B cell (primary cell): ENCODE measurements around the gene RABEP2. TPM values are rescaled to one million over a fixed set of nuclear protein-coding genes. Genes with fewer than 3 reads are reported as not detected.

ENCODE experiments used
- polyA plus RNA-seq: library from polyadenylated mRNA; depleted of rRNA; stranded (reverse); fragments of >200 nt; gene quantifications from 2 replicates; pipeline ENCODE4 v1.2.3, GENCODE V29; 2012
- small RNA-seq: library from RNA; depleted of rRNA; stranded (forward); fragments of <200 nt; gene quantifications from one replicate; pipeline ENCODE3, GENCODE V24; 2012; ENCODE audit warnings: low replicate concordance, low read depth; ENCODE audit not compliant: insufficient read length
- total RNA-seq, 2 donors: library from RNA; stranded (reverse); fragments of 120-200 nt in 1 of 2; gene quantifications; 1 replicate in 1 of 2; 2 replicates in 1 of 2; pipeline versions ENCODE4 v1.2.3 to v1.2.4, GENCODE V29; 2013 to 2022

The RABEP2 gene
- total and polyA plus RNA-seq, 2 donors (not counting 1 experiment from before 2014, with no cell fraction given), result 136 to 178 TPM

Small RNAs within 50 kb of the gene (small RNA-seq; reads per million reads assigned to genes)
- gene RF00416, result not detected

Other genes with a start within 250 kb of the RABEP2 start
- gene EIF3C, start 213.8 kb downstream of the RABEP2 start, total RNA-seq, result 353 and 372 TPM in 2 replicates
- 97.8 and 126 TPM in 2 replicates for gene EIF3C, start 213.8 kb downstream of the RABEP2 start, polyA plus RNA-seq
- gene NPIPB9, start 173.5 kb downstream of the RABEP2 start, total RNA-seq, result 12.6 and 13.4 TPM in 2 replicates
- gene NPIPB9, start 173.5 kb downstream of the RABEP2 start, polyA plus RNA-seq, result 1.3 and 3.4 TPM in 2 replicates
- gene ATXN2L, start 102.2 kb downstream of the RABEP2 start, total RNA-seq, result 274 and 289 TPM in 2 replicates
- gene ATXN2L, start 102.2 kb downstream of the RABEP2 start, polyA plus RNA-seq, result 134 and 157 TPM in 2 replicates
- gene TUFM, start 78.9 kb downstream of the RABEP2 start, total RNA-seq, result 129 and 143 TPM in 2 replicates
- 126 and 160 TPM in 2 replicates for gene TUFM, start 78.9 kb downstream of the RABEP2 start, polyA plus RNA-seq
- 118 and 120 TPM in 2 replicates for gene SH2B1, start 61.4 kb downstream of the RABEP2 start, total RNA-seq
- 94.2 and 118 TPM in 2 replicates for gene SH2B1, start 61.4 kb downstream of the RABEP2 start, polyA plus RNA-seq
- gene ATP2A1, start 46.8 kb downstream of the RABEP2 start, total RNA-seq, result 0.84 and 1.1 TPM in 2 replicates
- 0.22 and 0.31 TPM in 2 replicates for gene ATP2A1, start 46.8 kb downstream of the RABEP2 start, polyA plus RNA-seq
- gene CD19, start 6.7 kb upstream of the RABEP2 start, total RNA-seq, result 303 and 306 TPM in 2 replicates
- gene CD19, start 6.7 kb upstream of the RABEP2 start, polyA plus RNA-seq, result 478 and 548 TPM in 2 replicates
- gene NFATC2IP, start 25.7 kb upstream of the RABEP2 start, total RNA-seq, result 102 TPM in 2 replicates
- gene NFATC2IP, start 25.7 kb upstream of the RABEP2 start, polyA plus RNA-seq, result 96.4 and 125 TPM in 2 replicates
- 36.4 and 37.8 TPM in 2 replicates for gene SPNS1, start 49.5 kb upstream of the RABEP2 start, total RNA-seq
- 43.3 and 47.6 TPM in 2 replicates for gene SPNS1, start 49.5 kb upstream of the RABEP2 start, polyA plus RNA-seq
- gene LAT, start 59.8 kb upstream of the RABEP2 start, total RNA-seq, result 10.6 and 11.5 TPM in 2 replicates
- 12.2 and 20.1 TPM in 2 replicates for gene LAT, start 59.8 kb upstream of the RABEP2 start, polyA plus RNA-seq